Liver (tissue), 9 donors: ENCODE data around the gene RAB5IF. TPM values are rescaled to one million over a fixed set of nuclear protein-coding genes. Genes with fewer than 3 reads are reported as not detected.

Experiments used
- DNase-seq: peaks from one replicate; pipeline ENCODE4 v3.0.0-alpha.2; 2017; ENCODE audit warnings: low spot score
- H3K27ac ChIP-seq, 2 donors: one replicate each; pipeline ENCODE4 v1.7.0; 2013; ENCODE audit warnings: inconsistent platforms in 2 of 2, low read length in 2 of 2, control low read depth in 1 of 2, low read depth in 1 of 2, mild to moderate bottlenecking in 1 of 2
- H3K27me3 ChIP-seq, 4 donors: one replicate each; pipeline versions ENCODE4 v1.6.1 to v1.7.0; 2013; ENCODE audit warnings: low read length in 3 of 4, inconsistent platforms in 1 of 4, mild to moderate bottlenecking in 1 of 4, moderate library complexity in 1 of 4; ENCODE audit not compliant: control insufficient read depth in 4 of 4, insufficient read depth in 4 of 4
- H3K36me3 ChIP-seq, 4 donors: one replicate each; pipeline versions ENCODE4 v1.6.1 to v1.7.0; 2013; ENCODE audit warnings: low read length in 3 of 4, mild to moderate bottlenecking in 3 of 4, low read depth in 1 of 4, moderate library complexity in 1 of 4; ENCODE audit not compliant: control insufficient read depth in 4 of 4, insufficient read depth in 3 of 4
- H3K4me1 ChIP-seq, 4 donors: one replicate each; pipeline versions ENCODE4 v1.6.1 to v1.7.0; 2013; ENCODE audit warnings: low read length in 3 of 4, mild to moderate bottlenecking in 3 of 4, moderate library complexity in 1 of 4; ENCODE audit not compliant: control insufficient read depth in 4 of 4, insufficient read depth in 4 of 4
- H3K4me3 ChIP-seq, 3 donors: one replicate each; pipeline versions ENCODE4 v1.6.1 to v1.7.0; 2013; ENCODE audit warnings: low read length in 3 of 3, control low read depth in 1 of 3, low read depth in 1 of 3, mild to moderate bottlenecking in 1 of 3
- H3K9ac ChIP-seq, 2 donors: one replicate each; pipeline ENCODE4 v1.7.0; 2013; ENCODE audit warnings: low read length in 2 of 2, mild to moderate bottlenecking in 2 of 2, moderate library complexity in 2 of 2, control low read depth in 1 of 2, low read depth in 1 of 2
- H3K9me3 ChIP-seq, 4 donors: one replicate each; pipeline versions ENCODE4 v1.6.1 to v1.7.0; 2013; ENCODE audit warnings: low read length in 3 of 4; ENCODE audit not compliant: control insufficient read depth in 4 of 4
- ATF3 ChIP-seq: IDR thresholded peaks from 2 replicates; pipeline ENCODE4 v1.6.1; 2016; ENCODE audit warnings: antibody characterized with exemption
- CTCF ChIP-seq: fragments of 150-350 bp; IDR thresholded peaks from 2 replicates; pipeline ENCODE4 v1.5.1; 2017; ENCODE audit warnings: improper control_type of control experiment, low read depth, low read length; ENCODE audit not compliant: missing input control
- EGR1 ChIP-seq, 2 donors: IDR thresholded peaks; 2 replicates each; pipeline ENCODE4 v1.6.1; 2016 to 2018; ENCODE audit warnings: antibody characterized with exemption in 2 of 2, low read depth in 2 of 2
- FOXA1 ChIP-seq: IDR thresholded peaks from 2 replicates; pipeline ENCODE4 v1.6.1; 2016; ENCODE audit warnings: antibody characterized with exemption
- FOXA2 ChIP-seq: IDR thresholded peaks from 2 replicates; pipeline ENCODE4 v1.6.1; 2016; ENCODE audit warnings: antibody characterized with exemption
- GABPA ChIP-seq, 2 donors: IDR thresholded peaks in 1 of 2; conservative IDR thresholded peaks in 1 of 2; 2 replicates each; pipeline ENCODE4 v1.6.1; 2016; ENCODE audit warnings: antibody characterized with exemption in 2 of 2, mild to moderate bottlenecking in 1 of 2, moderate library complexity in 1 of 2
- HNF4A ChIP-seq, 2 donors: conservative IDR thresholded peaks; 2 replicates each; pipeline ENCODE4 v1.6.1; 2016; ENCODE audit warnings: antibody characterized with exemption in 2 of 2, mild to moderate bottlenecking in 2 of 2
- HNF4G ChIP-seq: IDR thresholded peaks from 2 replicates; pipeline ENCODE4 v1.6.1; 2016; ENCODE audit warnings: antibody characterized with exemption
- MAX ChIP-seq: IDR thresholded peaks from 2 replicates; pipeline ENCODE4 v1.6.1; 2016; ENCODE audit warnings: antibody characterized with exemption
- NR2F2 ChIP-seq: IDR thresholded peaks from 2 replicates; pipeline ENCODE4 v1.6.1; 2016; ENCODE audit warnings: antibody characterized with exemption
- REST ChIP-seq: IDR thresholded peaks from 2 replicates; pipeline ENCODE4 v1.6.1; 2016; ENCODE audit warnings: antibody characterized with exemption, mild to moderate bottlenecking
- RXRA ChIP-seq, 2 donors: IDR thresholded peaks; 2 replicates each; pipeline ENCODE4 v1.6.1; 2017 to 2018; ENCODE audit warnings: antibody characterized with exemption in 2 of 2, mild to moderate bottlenecking in 1 of 2
- SP1 ChIP-seq: IDR thresholded peaks from 2 replicates; pipeline ENCODE4 v1.6.1; 2018; ENCODE audit warnings: antibody characterized with exemption, mild to moderate bottlenecking
- TAF1 ChIP-seq: conservative IDR thresholded peaks from 2 replicates; pipeline ENCODE4 v1.6.1; 2016; ENCODE audit warnings: antibody characterized with exemption, mild to moderate bottlenecking
- YY1 ChIP-seq: IDR thresholded peaks from 2 replicates; pipeline ENCODE4 v1.6.1; 2016; ENCODE audit warnings: antibody characterized with exemption, mild to moderate bottlenecking
- ZBTB33 ChIP-seq: IDR thresholded peaks from 2 replicates; pipeline ENCODE4 v1.6.1; 2016; ENCODE audit warnings: antibody characterized with exemption
- WGBS: extraction: QIAGEN DNeasy Blood & Tissue Kit; methylation state at CpG from one replicate; pipeline ENCODE4 v1.1.7; 2013; 5-methylcytosine and 5-hydroxymethylcytosine counted together
- polyA plus RNA-seq, 2 donors: library from polyadenylated mRNA; stranded (reverse) in 1 of 2; unstranded in 1 of 2; fragments of 200-250 nt in 1 of 2; fragments of >200 nt in 1 of 2; fragmentation: Nextera tagmentation in 1 of 2; extraction: Ambion mirVana in 1 of 2; gene quantifications; one replicate each; pipeline versions ENCODE4 v1.2.1 to v1.2.3, GENCODE V29; 2013 to 2015
- total RNA-seq, 2 donors: library from RNA; depleted of rRNA; stranded (reverse); fragments of >200 nt; gene quantifications; one replicate each; pipeline ENCODE4 v1.2.3, GENCODE V29; 2014
- donor health status: healthy.
- donor health status: healthy.
- donor health status: healthy.
- donor health status: healthy.
- donor health status: healthy.

The RAB5IF gene
- total and polyA plus RNA-seq, 4 donors = 58.9 to 170 (median 125) TPM

GRCh38 chr20:36587388-36588070, 18.1 kb upstream of the RAB5IF start:
- H3K4me1 ChIP-seq = no peaks in the 10 kb centered on the region
- H3K9me3 ChIP-seq = no peaks in the 10 kb centered on the region
- no peak for DNase-seq
- no peaks in the 10 kb centered on the region for H3K27me3 ChIP-seq
- TF ChIP-seq MAX (no peak), HNF4G (no peak), ZBTB33 (no peak), RXRA (IDR thresholded peaks at IDR 0.05) (no peak), HNF4A (conservative IDR thresholded peaks at IDR 0.05) (no peak), GABPA (IDR thresholded peaks at IDR 0.05 in 1 of 2, conservative IDR thresholded peaks at IDR 0.05 in 1 of 2) (no peak), TAF1 (no peak), EGR1 (IDR thresholded peaks at IDR 0.05; ENCODE audit: low read depth in 2 of 2) (no peak), CTCF (no peak), YY1 (no peak)
- H3K27ac ChIP-seq = no peak overlapping the region
- 88% methylated on average over 3 of the region's 3 CpGs for WGBS
- H3K9ac ChIP-seq = no peak overlapping the region
- H3K36me3 ChIP-seq = peaks cover 3 to 23% (median 6%) of the 10 kb centered on the region in 4 donors
- H3K4me3 ChIP-seq = no peak overlapping the region

- Histone ChIP-seq H3K4me3 (no peak overlapping the region), H3K27ac (no peak overlapping the region), H3K27me3 (no peaks in the 10 kb centered on the region), H3K9me3 (no peaks in the 10 kb centered on the region), H3K36me3 (peaks cover 0 to 22% (median 6%) of the 10 kb centered on the region in 4 donors), H3K4me1 (no peaks in the 10 kb centered on the region), H3K9ac (no peak overlapping the region)
- WGBS = 89% methylated on average over 5 of the region's 5 CpGs
- no peak for DNase-seq
- TF ChIP-seq YY1 (no peak), NR2F2 (no peak), FOXA2 (no peak), HNF4G (no peak), FOXA1 (no peak), ATF3 (no peak), HNF4A (conservative IDR thresholded peaks at IDR 0.05) (no peak), SP1 (no peak), CTCF (no peak), MAX (no peak), EGR1 (IDR thresholded peaks at IDR 0.05; ENCODE audit: low read depth in 2 of 2) (no peak), REST (no peak), RXRA (IDR thresholded peaks at IDR 0.05) (no peak), GABPA (IDR thresholded peaks at IDR 0.05 in 1 of 2, conservative IDR thresholded peaks at IDR 0.05 in 1 of 2) (no peak)
Measured at GRCh38 chr20:36591281-36591680, 14.3 kb upstream of the RAB5IF start.
